ENCODE data around the gene PKNOX1. TPM values are rescaled to one million over a fixed set of nuclear protein-coding genes. Genes with fewer than 3 reads are reported as not detected.
"Not testable (repeated sequence)": the region's sequence is repeated elsewhere in the genome, so short reads cannot be mapped to it uniquely, and the experiment has no call there.

The PKNOX1 gene
- total RNA-seq, 1 donor from 2014 or later, result 14.9 TPM

DNA sequence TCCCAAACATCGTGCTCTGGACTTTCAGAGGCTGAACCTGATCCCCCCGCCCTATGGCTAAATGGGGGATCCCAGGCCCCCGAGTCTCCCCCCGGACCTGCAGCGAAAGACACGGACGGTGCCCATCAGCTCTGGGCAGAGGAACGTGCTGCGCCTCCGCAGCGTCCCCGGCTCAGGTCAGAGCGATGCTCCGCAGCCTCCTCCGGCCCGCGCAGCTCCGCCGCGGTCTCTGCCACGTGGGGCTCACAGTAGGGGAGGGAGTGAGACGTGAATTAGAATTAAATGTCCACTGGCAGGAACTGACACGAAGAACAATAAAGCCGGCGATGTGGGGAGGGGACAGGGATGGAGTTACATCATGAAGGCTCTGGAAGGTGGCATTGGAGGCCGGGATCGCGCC, 102.3 kb downstream of the PKNOX1 start:
- H3K4me1 ChIP-seq; H3K9me3 ChIP-seq; H3K36me3 ChIP-seq; intact Hi-C loops (cut with DNase I); H3K4me3 ChIP-seq; H3K27ac ChIP-seq; H3K27me3 ChIP-seq: not testable (repeated sequence)
- DNase-seq, result peak; percentile 29
- peak; percentile 27 for ATAC-seq

DNA sequence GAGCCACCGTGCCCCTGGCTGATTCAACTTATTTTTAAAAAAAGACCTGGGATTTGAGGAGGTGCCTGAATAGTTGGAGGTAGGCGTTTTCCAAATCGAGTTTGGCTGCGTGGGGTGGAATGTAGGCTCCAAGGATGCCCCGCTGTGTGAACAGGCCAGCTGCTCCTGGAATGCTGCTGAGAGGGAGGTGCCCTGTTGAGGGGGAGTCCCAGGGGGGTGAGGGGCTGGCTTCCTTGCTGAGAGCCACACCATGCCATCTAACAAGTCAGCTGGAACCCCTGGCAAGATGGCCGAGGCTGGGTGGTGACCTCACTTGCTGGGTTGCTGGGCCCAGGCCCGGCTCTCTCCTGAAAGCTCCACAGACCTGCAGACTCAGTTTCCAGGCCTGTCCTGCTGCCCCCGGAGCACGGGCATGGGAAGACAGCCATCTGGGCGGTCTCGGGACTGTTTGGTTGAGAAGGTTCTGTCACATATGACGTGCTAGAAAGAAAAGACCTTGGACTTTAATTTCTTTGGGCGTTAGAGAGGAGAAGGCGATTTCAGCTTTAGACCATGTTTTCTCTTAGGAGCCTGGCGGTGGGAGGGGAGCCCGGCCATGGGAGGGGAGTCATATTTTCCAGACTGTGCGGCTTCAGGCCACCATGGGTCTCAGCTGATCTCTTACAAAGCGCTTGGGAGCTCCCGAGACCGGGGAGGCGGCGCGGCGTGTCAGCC, 108.4 kb downstream of the PKNOX1 start:
- ATAC-seq; H3K4me3 ChIP-seq; H3K9me3 ChIP-seq; intact Hi-C loops (cut with DNase I); DNase-seq; H3K36me3 ChIP-seq; H3K27ac ChIP-seq; H3K4me1 ChIP-seq; H3K27me3 ChIP-seq: not testable (repeated sequence)

Small RNA genes within 50 kb of the gene (microRNA-seq; reads per million reads assigned to microRNA genes)
- not detected for gene MIR5692B (ENCODE audit: borderline microRNAs expressed)

Other genes starting within 250 kb of the PKNOX1 start
- 18.4 TPM for gene WDR4, start 95.0 kb upstream of the PKNOX1 start, total RNA-seq
- 38.5 TPM for gene NDUFV3, start 81.3 kb upstream of the PKNOX1 start, total RNA-seq
- not detected for gene ERVH48-1, start 48.9 kb upstream of the PKNOX1 start, total RNA-seq
- 69.0 TPM for gene CBS, start 101.3 kb downstream of the PKNOX1 start, total RNA-seq
- gene U2AF1, start 133.0 kb downstream of the PKNOX1 start, total RNA-seq, result 34.9 TPM
- not detected for gene CRYAA, start 194.4 kb downstream of the PKNOX1 start, total RNA-seq